T-helper 1 cell treated with Interleukin-12 subunit alpha and Interleukin-12 subunit beta and Interleukin-4 antibody, amounts not matched to agents 30 ng/mL and 1 ng/mL, for 36 hours (primary cell): ENCODE data around the gene LEUTX. TPM values are rescaled to one million over a fixed set of nuclear protein-coding genes. Genes with fewer than 3 reads are reported as not detected.

Source experiments
- total RNA-seq: library from RNA; stranded (reverse); gene quantifications from 2 replicates; pipeline ENCODE4 v1.2.3, GENCODE V29; 2022

LEUTX gene
- total RNA-seq, 1 donor from 2014 or later, result not detected

Other genes with a start within 250 kb of the LEUTX start
- gene EID2B, start 246.0 kb upstream of the LEUTX start, total RNA-seq, result 2.6 and 3.6 TPM in 2 replicates
- gene EID2, start 238.7 kb upstream of the LEUTX start, total RNA-seq, result 15.3 and 18.2 TPM in 2 replicates
- not detected in 2 replicates for gene LGALS13, start 176.3 kb upstream of the LEUTX start, total RNA-seq
- gene LGALS16, start 122.9 kb upstream of the LEUTX start, total RNA-seq, result not detected in 2 replicates
- 0.27 and 0.37 TPM in 2 replicates for gene LGALS14, start 74.4 kb upstream of the LEUTX start, total RNA-seq
- 0.83 and 2.3 TPM in 2 replicates for gene CLC, start 40.8 kb upstream of the LEUTX start, total RNA-seq
- gene DYRK1B, start 55.3 kb downstream of the LEUTX start, total RNA-seq, result 9.1 and 9.8 TPM in 2 replicates
- 292 and 309 TPM in 2 replicates for gene FBL, start 67.5 kb downstream of the LEUTX start, total RNA-seq
- 18.0 and 21.0 TPM in 2 replicates for gene FCGBP, start 155.8 kb downstream of the LEUTX start, total RNA-seq
- gene PSMC4, start 192.3 kb downstream of the LEUTX start, total RNA-seq, result 162 and 163 TPM in 2 replicates
- 6.7 and 7.7 TPM in 2 replicates for gene ZNF546, start 218.2 kb downstream of the LEUTX start, total RNA-seq